Measurements from ENCODE around the gene PLSCR3.
"Not testable (repeated sequence)": the region's sequence is repeated elsewhere in the genome, so short reads cannot be mapped to it uniquely, and the experiment has no call there.

Gene PLSCR3

DNA sequence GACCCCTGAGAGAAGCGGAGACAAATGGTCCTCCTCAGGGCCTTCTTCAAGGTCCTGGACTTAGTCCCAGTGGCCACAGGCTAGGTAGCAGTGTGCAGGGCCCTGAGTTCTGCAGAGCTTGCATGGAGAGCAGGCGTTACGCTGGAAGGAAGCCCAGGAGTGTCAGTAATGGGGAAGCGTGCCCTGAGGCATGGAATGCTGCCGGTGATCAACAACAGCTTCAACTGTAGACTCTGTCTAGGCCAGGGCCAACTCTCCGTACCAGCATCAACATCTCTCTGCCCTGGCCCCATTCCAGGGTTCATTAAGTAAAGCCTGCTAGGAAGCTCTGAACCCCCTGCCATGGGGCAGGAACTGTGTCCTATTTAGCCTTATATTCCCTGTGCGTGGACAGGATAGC, 14.0 kb downstream of the PLSCR3 start:
- no peak for DNase-seq (ENCODE audit: low read depth)

DNA sequence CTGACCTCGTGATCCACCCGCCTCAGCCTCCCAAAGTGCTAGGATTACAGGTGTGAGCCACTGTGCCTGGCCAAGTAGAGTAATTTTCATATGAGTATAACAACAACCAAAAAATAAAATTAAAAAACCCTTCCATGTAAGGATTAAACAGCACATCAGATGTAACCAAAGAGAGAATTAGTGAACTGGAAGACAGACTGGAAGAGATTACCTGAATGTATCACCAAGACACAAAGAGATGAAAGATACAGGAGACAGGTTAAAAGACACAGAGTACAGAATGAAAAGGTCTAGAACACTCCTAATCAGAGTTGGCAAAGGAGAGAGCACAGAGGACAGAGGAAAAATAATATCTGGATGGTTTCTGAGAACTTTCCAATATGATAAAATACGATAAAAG, 15.2 kb downstream of the PLSCR3 start:
- DNase-seq (ENCODE audit: low read depth): no peak

DNA sequence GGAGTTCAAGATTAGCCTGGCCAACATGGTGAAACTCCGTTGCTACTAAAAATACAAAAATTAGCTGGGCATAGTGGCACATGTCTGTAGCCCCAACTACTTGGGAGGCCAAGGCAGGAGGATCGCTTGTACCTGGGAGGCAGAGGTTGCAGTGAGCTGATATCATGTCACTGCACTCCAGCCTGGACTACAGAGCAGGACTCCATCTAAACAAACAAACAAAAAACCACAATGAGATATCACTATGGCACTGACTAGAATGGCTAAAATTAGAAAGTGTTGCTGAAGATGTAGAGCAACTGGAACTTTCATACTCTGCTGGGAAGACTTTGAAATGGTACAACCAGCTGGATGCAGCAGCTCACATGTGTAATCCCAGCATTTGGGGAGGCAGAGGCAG, 20.0 kb downstream of the PLSCR3 start:
- DNase-seq (ENCODE audit: low read depth): no peak

DNA sequence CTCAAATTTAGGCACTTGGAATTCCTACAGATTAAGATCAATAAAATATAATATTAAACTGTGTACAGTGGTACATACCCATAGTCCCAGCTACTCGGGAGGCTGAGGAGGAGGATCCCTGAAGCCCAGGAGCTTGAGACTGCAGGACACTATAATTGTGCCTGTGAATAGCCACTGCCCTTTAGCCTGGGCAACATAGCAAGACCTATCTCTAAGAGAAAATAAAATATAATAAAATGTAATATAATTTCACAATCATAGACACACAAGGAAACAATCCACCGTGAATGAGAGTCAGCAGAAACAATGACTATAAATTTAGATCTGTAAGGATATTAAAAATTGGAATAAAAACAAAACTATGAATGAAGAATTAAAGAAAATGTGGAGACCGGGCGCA, 23.5 kb downstream of the PLSCR3 start:
- no peak for DNase-seq (ENCODE audit: low read depth)

DNA sequence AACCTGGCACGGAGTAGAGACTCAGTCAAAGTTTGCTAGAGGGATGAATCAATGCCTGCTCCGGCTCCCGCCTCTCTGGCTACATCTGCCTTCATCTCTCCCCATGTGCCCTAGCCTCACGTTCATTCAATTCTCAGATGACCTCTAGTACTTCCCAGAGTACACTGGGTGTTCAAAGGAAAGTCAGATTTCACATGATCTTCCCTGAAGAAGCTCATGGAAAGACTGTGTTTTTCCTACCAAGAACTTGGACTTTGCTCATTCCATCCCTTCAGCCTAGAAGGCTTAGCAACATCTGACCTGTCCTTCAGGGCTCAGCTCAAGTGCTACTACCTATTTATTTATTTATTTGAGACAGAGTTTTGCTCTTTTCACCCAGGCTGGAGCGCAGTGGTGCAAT, 24.5 kb downstream of the PLSCR3 start:
- DNase-seq (ENCODE audit: low read depth): no peak

DNA sequence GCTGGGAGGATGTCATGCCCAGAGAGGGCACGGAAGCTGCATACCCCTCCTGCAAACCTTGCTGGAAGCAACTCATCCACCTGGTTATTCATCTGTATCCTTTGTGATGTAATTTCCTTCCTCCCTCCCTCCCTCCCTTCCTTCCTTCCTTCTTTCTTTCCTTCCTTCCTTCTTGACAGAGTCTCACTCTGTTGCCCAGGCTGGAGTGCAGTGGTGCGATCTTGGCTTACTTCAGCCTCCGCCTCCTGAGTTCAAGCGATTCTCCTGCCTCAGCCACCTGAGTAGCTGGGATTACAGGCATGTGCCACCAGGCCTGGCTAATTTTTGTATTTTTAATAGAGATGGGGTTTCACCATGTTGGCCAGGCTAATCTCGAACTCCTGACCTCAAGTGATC, 25.7 kb downstream of the PLSCR3 start:
- DNase-seq (ENCODE audit: low read depth): not testable (repeated sequence)

DNA sequence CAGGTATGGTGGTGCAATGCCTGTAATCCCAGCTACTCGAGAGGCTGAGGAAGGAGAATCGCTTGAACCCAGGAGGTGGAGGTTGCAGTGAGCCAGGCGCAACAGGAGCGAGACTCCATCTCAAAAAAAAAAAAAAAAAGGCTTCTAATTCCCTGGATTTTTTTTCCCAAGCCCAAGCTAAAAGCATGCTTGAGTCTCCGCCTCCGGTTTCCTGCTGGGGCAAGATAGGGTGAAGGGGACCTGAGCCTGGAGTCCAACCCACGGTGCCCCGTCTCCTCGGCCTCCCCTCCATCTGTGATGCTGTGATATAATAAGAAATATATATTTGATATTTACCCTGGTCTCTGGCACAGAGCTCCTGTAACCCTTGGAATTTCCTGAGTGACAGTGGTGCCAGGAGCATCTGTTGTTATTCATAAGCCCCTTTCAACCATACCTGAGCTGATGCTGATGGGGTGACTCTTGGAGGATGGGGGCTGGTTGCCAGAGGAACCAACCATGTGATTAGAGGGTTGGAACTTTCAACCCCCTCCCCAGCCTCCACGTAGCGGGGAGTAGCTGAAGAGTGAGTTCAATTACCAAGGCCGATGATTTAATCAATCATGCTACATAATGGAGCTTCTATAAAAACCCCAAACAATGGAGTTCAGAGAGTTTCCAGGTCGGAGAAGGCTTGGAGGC, 26.3 kb downstream of the PLSCR3 start:
- no peak for DNase-seq (ENCODE audit: low read depth)

DNA sequence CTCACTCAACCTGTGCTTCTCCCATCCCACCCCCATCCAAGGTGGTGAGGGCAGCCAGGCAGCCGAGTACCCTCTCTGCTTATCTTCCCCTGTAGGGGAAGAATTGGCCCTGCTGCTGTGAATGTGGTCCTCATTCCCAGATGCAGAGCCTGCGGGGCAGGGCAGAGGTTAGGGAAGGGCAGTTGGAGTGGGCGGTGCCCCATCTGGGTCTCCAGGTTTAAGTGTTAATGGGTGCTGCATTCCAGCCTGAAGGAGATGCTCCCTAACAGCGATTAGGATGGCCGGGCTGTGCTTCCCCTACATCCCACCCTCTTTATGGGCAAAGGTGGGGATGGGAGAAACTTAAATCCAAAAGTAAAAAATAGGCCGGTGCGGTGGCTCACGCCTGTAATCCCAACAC, 27.2 kb downstream of the PLSCR3 start:
- DNase-seq (ENCODE audit: low read depth): no peak

DNA sequence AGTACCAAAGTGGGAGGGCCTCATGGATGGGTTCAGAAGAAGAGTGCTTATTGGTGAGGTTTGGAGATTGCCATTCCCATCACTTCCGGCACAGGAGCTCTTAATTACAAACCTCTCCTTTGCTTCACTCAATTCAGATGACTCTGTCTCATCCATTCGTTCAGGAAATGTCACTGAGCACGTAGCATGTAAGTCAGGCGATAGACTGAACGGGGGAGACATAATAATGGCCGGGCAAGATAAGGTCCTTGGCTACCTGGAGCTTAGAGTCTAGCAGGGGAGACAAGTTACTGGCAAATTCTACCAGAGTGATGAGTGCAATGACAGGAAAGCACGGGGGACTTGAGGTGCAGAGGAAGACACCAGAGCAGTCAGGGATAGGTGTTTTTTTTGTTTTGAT, 28.4 kb downstream of the PLSCR3 start:
- not testable (repeated sequence) for DNase-seq (ENCODE audit: low read depth)

DNA sequence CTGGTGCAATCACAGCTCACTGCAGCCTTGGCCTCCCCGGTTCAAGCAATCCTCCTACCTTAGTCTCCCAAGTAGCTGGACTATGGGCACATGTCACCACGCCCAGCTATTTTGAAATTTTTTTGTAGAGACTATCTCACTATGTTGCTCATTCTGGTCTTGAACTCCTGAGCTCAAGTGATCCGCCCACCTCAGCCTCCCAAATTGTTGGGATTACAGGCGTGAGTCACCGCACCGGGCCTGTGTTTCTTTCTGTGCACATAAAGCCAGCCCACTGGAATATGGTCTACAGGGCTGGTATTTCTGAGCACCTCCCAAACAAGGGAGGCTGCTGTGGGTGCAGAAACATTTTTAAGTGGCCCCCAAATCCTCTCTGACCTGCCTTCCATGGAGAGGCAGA, 31.0 kb downstream of the PLSCR3 start:
- DNase-seq (ENCODE audit: low read depth): no peak

DNA sequence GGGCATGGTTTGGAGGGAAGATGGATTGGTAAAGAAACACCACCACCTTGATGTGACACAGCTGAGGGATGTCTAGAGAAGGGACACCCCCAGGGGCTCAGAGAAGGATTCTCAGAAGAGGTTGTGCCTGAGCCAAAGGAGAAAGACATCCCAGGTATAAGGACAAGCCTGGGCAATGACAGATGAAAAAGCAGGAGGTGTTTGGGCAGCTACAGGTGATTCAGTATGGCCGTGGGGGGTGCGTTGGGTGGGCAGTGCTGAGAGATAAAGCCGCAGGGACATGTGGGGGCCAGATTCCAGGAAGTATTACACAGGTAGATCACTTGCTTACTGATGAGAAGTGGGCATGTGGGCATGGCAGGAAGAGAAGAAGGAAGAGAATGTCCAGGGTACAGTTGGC, 32.4 kb downstream of the PLSCR3 start:
- no peak for DNase-seq (ENCODE audit: low read depth)

DNA sequence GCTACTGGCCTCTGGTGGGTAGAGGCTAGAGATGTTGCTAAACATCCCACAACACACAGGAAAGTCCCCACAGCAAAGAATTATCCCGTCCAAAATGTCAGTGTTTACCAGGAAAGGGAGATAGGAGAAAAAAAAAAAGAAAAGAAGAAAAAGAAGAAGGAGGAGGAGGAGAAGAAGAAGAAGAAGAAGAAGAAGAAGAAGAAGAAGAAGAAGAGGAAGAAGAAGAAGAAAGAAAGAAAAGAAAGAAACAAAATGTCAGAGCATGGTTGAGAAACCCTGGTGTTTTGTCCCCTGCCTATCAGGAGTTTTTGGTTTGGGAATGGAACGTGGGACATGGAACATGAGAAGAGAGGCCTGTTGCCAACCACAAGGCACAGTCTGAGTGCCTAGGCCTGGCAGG, 36.9 kb downstream of the PLSCR3 start:
- no peak for DNase-seq (ENCODE audit: low read depth)

DNA sequence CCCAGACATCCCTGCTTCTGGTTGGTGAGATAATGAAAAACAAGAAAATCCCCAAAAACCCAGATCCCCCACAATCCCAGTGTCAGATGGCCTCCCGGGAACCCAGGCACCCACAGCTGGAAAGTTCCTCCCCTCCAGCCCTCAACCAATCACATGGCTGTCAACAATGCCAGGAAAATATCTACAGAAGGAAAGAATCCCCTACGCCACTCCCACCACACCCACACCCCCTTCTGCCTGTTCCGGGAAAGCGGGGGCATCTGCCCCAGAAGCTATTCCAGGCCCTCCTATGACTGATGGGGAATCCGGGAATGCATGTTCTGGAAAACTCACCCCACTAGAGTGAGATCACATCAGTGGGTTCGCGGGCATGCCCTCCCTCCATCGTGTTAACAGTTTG, 37.6 kb downstream of the PLSCR3 start:
- DNase-seq (ENCODE audit: low read depth): no peak

DNA sequence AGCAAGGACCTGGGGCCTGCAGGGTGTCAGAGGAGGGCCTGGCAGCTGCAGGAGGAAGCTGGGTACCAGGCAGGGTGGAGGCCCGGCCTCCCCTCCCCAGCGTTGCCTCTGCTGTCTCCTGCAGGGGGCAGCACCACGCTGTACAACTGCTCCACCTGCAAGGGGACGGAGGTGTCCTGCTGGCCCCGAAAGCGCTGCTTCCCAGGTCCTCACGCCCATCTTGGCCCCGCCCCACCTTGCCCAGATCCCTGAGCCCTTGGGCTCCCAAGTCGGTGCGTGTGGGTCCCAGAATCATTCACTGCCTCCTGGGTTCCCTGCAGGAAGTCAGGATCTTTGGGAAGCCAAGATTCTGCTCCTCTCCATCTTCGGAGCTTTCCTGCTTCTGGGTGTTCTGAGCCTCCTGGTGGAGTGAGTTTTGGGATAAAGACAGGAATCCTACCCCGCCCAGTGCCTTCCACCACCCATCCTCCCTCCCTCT, 38.2 kb downstream of the PLSCR3 start:
- DNase-seq (ENCODE audit: low read depth): no peak

DNA sequence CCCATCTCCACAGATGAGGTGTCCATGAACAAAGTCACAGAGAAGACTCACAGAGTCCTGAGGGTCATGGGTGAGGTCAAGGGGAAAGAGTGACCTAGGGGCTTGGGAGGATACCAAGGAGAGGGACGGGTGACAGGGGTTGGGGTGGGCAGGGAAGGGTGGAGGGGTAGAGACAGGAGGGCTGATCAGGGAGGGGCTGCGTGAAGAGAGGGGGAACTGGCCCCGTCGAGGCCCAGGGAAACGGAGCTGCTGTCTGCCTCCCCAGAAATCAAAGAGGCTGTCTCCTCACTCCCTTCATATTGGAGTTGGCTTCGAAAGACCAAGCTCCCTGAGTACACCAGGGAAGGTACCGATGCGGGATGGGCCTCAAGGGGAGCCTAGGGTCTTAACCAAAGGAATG, 38.8 kb downstream of the PLSCR3 start:
- no peak for DNase-seq (ENCODE audit: low read depth)

DNA sequence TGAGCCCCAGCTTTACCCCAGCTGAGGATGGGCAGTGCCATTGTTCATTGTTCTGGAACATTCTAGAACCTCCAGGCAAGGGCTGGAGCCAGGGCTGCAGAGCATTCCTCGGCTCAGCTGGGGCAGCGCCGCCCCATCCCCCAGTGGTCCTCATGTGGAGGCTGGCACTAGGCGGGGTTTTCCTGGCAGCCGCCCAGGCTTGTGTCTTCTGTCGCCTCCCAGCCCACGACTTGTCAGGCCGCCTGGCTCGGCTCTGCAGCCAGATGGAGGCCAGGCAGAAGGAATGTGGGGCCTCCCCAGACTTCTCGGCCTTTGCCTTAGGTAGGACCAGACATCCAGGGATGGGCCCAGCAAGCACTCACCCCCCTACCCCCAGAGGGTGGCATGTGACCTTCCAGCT, 39.3 kb downstream of the PLSCR3 start, which contains the start of gene TMEM95:
Gene TMEM95, plus strand, starts transcription at position 104 of the 400 bp plus-strand sequence. Its CDS starts 49 bp downstream, at position 153.
- DNase-seq (ENCODE audit: low read depth): no peak

DNA sequence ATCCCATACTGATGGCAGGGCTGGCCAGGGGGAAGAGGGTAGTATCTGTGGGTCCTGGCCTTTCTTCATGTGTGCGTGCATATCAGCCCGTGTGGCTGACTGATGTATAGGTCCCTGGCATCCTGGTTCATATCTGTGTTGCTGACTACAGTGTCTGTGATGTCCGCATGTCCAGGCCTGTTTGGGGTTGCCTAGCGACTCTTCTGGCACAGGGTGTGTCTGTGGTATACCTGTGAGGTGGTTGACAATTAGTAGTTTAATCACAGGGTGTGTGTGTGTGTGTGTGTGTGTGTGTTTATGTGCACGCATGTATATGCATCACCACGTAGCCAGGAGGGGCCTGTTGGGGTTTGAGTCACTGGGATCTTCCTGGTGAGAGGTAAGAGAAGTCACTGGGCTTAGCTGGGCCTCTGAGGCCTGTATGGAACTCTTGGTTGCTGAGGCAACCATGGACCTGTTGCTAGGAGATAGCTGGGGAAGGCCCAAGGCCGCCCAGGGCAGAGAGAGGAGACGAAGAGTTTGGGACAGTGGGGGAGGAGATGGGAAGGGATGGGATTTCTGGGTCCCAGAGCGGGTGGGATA, 40.0 kb downstream of the PLSCR3 start:
- DNase-seq (ENCODE audit: low read depth): no peak

DNA sequence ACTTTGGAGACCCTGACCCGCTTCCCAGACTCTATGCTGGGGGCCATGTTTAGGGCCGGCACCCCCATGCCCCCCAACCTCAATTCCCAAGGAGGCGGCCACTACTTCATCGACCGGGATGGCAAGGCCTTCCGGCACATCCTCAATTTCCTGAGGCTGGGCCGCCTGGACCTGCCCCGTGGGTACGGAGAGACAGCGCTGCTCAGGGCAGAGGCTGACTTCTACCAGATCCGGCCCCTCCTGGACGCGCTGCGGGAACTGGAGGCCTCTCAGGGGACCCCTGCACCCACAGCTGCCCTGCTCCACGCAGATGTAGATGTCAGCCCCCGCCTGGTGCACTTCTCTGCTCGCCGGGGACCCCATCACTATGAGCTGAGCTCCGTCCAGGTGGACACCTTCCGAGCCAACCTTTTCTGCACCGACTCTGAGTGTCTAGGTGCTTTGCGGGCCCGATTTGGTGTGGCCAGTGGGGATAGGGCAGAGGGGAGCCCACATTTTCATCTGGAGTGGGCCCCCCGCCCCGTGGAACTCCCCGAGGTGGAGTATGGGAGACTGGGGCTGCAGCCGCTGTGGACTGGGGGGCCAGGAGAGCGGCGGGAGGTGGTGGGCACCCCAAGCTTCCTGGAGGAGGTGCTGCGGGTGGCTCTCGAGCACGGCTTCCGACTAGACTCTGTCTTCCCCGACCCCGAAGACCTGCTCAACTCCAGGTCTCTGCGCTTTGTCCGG, 41.3 kb downstream of the PLSCR3 start:
- DNase-seq (ENCODE audit: low read depth): no peak

DNA sequence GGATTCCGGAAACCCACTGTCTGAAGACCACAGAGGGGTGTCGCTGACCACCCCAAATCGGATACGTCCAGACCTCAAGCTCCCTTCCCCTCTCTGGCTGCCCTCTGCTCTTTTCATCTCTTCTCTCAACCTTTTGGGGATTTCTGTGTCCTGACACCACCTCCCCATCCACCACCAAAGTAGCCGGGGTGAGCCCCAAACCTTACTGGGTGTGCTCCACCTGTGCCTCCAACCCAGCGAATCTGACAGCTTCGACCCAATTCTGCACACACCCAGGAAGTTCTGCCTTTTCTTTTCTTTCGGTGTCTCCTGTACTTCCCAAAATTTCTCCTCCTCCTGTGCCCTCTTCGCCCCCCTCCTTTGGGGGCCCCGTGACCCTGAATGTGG, 41.8 kb downstream of the PLSCR3 start:
- no peak for DNase-seq (ENCODE audit: low read depth)

DNA sequence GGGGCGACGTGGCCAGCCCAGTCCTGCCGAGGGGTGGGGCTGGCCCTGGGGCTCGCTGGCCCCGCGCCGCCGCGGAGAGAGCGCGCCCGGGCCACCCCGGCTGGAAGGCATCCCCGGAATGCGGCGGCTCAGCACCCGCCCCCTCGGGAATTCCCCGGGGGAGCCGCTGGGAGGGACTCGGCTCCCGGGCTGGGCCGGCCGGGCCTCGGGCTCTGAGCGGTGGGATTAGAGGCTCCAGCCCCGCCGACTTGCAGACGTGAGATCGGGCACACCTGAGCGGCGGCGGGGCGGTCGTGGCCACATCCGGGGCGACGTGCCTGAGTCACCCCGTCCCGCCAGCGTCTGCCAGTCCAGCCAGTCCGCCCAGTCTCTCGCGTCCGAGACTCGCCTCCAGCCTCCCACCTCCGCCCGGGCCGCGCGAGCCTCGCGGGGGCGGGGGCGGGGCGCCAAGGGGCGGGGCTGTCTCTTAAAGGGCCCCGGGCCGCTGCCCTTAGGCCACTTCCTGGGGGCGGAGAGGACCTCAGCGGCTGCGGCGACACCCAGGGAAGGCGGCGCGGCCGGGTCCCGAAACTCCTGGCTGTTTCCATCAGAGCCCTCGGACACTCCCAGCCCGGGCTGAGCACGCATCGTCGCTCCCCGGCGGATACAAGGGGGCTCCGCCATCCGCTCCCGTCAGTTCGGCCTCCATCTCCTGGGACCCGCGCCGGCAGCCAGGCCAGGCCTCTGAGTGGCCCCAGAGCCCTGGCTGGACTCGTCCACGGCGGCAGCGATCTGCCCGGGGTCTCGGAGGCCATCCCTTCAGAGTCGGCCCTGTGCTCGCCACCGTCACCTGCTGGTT, 42.4 kb downstream of the PLSCR3 start, which contains the start of gene KCTD11:
Gene KCTD11, plus strand, starts transcription at position 498 of the 838 bp plus-strand sequence.
- DNase-seq (ENCODE audit: low read depth): peak; percentile 52

DNA sequence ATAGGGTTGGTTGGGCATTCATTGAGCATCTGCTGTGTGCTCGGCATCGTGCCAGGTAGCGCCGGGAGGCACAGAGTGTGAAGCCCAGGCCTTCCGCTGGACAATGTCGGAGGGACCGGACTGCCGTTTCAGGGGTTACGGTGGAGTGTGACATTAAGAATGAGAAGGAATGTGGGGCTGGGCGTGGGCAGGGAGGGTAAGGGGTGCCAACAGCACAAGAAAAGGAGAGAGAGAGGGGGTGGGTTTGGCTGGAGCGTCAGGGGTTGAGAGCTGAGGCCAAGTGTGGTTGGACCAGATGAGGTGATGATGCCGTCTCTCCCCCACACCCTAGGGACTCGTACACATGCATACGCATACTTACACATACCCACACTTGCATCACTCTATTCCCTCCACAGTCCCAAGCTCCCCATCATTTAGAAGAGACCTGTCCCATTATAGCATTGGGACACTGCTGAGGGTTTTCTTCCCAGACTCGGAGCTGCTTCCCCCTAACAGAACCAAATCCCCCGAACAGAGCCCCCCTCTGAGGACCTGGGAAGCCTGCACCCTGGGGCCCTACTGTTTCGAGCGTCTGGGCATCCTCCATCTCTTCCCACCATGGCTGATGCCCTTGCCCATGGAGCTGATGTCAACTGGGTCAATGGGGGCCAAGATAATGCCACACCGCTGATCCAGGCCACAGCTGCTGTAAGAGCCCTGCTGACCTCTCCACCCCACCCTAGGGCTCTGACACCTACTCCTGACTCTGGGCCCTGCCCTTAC, 45.7 kb downstream of the PLSCR3 start:
- DNase-seq (ENCODE audit: low read depth): no peak
